GM12874 (cell line): Measurements from ENCODE around the gene DLEU7.

Experiments used
- CTCF ChIP-seq: IDR thresholded peaks from 2 replicates; pipeline ENCODE4 v1.5.1; 2011; ENCODE audit warnings: low read depth, mild to moderate bottlenecking, control low read depth, low read length, moderate library complexity; ENCODE audit not compliant: insufficient read depth

Gene DLEU7

GRCh38 chr13:50883728-50884127, 40.2 kb upstream of the DLEU7 start:
- TF ChIP-seq CTCF, result no peak

- TF ChIP-seq CTCF, result no peak
Measured at GRCh38 chr13:50882816-50883435, 39.4 kb upstream of the DLEU7 start.

- TF ChIP-seq CTCF, result no peak
Measured at GRCh38 chr13:50873991-50874390, 30.5 kb upstream of the DLEU7 start.

GRCh38 chr13:50873467-50873866, 30.0 kb upstream of the DLEU7 start:
- TF ChIP-seq CTCF, result no peak

- no peak for TF ChIP-seq CTCF
Measured at GRCh38 chr13:50871405-50871804, 27.9 kb upstream of the DLEU7 start.

- TF ChIP-seq CTCF, result no peak
Measured at GRCh38 chr13:50867637-50867945, 24.1 kb upstream of the DLEU7 start.

- no peak for TF ChIP-seq CTCF
Measured at GRCh38 chr13:50866817-50867636, 23.5 kb upstream of the DLEU7 start.
